Central memory CD4-positive, alpha-beta T cell (primary cell): ENCODE measurements around the gene GTSE1.
"Not testable (repeated sequence)": the region's sequence is repeated elsewhere in the genome, so short reads cannot be mapped to it uniquely, and the experiment has no call there.

Experiments
- DNase-seq: peaks from one replicate; pipeline ENCODE4 v3.0.0; 2022

GTSE1 gene

DNA sequence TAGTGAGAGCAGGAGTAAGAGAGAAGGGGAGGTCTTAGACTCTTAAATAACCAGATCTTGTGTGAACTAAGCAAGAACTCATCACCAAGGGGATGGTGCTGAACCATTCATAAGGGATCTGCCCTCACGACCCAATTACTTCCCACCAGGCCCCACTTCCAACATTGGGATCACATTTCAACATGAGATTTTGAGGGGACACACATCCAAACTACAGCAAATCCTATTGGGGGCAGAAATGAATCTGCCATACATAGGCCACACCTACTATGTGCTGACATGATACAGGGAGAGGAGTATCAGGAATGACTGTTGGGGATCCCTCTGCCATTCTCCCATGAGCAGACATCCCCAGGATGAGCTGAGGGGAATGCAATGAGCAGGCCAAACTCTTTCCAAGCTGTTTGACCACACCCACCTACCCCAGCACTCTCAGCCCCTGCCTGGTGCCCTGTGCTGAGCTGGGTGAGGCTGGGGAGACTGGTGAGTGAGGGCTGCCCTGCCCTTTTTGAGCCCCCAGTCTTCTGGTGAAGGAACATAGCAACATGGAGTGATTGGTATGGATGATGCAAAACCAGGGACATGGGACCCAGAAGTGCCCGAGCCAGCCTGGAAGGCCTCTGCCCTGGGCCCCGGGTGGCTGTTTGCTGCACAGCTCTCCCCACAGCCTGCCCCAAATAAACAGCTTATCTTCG, 1.2 kb upstream of the GTSE1 start:
- no peak for DNase-seq

DNA sequence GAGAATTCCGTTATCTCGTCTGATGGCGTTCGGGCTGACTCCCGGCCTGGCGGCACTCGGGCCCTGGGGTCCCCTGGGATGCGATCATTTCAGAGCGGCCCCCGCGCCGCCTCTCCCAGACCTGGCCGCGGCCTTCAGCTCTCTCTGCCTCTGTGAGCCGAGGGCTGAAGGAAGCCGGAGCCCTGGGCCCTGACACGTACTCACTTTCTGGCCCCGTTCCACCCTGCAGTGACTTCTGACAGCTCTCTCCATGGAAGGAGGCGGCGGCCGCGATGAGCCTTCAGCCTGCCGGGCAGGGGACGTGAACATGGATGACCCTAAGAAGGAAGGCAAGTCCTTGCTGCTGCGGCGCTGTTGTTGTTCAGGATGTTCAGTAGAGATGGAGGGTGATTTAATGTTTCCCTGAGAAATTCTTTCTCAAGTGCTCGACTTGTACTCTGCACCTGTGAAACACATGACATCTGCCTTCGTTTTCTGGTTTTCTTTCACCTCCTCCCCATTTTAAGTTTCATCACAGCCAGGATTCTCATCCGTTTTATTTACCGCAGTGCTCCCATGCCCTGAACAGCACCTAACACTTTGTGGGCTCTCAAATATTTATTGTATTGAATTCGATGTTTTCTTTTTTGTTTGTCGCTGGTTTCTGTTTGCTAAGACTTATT, 612 bp downstream of the GTSE1 start:
- no peak for DNase-seq

- DNase-seq, result no peak
These were observed 2.4 kb downstream of the GTSE1 start for GRCh38 chr22:46299101-46299500.

- DNase-seq, result no peak
These were observed 3.8 kb downstream of the GTSE1 start for GRCh38 chr22:46300491-46300890.

DNA sequence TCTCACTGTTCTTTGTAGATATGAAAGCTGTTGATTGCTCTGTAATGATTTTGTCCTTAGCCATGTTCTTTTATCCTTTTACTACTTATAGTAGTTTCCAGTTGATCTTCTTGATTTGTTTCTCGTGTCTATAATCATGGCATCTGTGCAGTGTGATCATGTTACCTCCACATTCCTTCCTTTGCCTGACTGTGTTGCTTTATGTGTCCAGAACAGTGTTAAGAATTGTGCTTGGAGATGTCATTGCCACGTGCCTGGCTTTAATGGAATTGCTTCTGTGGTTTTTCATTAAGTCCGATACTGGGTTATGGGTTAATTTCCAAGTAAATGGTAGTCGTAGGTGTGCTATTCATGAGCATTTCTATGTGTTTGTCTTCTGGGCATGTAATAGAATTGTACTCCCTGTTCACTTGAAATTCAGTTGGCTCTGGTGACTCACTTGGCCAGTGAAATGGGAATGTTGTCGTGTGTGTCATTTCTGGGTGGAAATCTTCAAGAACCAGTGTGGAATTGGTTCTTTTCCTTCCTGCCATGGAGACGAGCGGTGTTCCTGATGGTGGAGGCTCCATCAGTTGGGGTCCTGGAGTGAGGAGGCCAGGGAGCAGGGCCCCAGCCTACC, 6.8 kb downstream of the GTSE1 start:
- DNase-seq, result no peak

DNA sequence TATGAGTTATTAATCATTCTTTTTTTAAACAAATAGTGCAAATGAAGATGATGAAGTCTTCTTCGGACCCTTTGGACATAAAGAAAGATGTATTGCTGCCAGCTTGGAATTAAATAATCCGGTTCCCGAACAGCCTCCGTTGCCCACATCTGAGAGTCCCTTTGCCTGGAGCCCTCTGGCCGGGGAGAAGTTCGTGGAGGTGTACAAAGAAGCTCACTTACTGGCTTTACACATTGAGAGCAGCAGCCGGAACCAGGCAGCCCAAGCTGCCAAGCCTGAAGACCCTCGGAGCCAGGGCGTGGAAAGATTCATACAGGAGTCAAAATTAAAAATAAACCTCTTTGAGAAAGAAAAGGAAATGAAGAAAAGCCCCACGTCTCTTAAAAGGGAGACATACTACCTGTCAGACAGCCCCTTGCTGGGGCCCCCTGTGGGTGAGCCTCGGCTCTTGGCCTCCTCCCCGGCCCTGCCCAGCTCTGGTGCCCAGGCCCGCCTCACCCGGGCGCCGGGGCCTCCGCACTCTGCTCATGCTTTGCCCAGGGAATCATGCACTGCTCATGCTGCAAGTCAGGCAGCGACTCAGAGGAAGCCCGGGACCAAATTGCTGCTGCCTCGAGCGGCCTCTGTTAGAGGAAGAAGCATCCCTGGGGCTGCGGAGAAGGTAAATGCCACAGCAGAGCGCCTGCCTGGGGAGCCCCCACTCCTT, 11.8 kb downstream of the GTSE1 start:
- DNase-seq, result no peak

- no peak for DNase-seq
These were observed 12.9 kb downstream of the GTSE1 start for GRCh38 chr22:46309526-46310085.

GRCh38 chr22:46312056-46312455, 15.4 kb downstream of the GTSE1 start:
- DNase-seq, result no peak

DNA sequence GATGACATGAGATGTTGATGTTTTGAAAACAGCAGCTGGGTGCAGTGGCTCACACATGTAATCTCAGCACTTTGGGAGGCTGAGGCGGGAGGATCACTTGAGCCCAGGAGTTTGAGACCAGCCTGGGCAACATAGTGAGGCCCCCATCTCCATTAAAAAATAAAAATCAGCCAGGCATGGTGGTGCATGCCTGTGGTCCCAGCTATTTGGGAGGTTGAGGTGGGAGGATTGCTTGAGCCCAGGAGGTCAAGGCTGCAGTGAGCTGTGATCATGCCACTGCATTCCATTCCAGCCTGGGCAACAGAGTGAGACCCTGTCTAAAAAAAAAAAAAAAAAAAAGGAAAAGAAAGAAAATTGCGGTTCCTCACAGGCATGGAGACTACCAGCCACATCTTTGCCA, 16.2 kb downstream of the GTSE1 start:
- not testable (repeated sequence) for DNase-seq

GRCh38 chr22:46315976-46316375, 19.3 kb downstream of the GTSE1 start:
- no peak for DNase-seq

GRCh38 chr22:46317646-46318045, 21.0 kb downstream of the GTSE1 start:
- no peak for DNase-seq

- DNase-seq, result no peak
These were observed 21.9 kb downstream of the GTSE1 start for GRCh38 chr22:46318576-46318975.

GRCh38 chr22:46319319-46319718, 22.6 kb downstream of the GTSE1 start:
- DNase-seq, result no peak

DNA sequence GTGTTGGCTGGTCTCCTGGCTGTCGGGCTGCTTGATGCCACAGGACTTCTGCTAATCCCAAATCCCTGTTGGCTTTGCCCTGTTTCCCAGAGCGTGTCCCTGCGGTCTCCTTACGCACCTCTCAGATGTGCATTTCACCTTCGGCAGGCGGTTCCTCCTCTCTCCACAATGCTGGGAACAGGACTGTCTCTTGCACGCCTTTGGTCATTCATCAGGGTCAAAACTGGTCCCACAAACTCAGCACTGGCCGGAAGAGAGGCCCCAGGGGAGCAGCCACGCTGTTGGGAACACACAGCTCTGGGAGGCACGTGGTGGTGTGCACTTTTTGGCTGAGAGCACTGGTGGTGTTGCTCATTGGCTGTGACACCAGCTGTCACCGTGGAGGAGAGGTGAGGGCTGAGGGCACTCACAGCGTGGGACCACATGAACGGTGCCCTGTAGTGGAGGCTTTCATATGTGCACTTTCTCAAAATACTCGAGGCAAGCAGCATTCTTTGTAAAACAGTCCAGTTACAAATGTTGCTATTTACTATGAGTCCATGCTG, 23.6 kb downstream of the GTSE1 start:
- DNase-seq, result no peak

DNA sequence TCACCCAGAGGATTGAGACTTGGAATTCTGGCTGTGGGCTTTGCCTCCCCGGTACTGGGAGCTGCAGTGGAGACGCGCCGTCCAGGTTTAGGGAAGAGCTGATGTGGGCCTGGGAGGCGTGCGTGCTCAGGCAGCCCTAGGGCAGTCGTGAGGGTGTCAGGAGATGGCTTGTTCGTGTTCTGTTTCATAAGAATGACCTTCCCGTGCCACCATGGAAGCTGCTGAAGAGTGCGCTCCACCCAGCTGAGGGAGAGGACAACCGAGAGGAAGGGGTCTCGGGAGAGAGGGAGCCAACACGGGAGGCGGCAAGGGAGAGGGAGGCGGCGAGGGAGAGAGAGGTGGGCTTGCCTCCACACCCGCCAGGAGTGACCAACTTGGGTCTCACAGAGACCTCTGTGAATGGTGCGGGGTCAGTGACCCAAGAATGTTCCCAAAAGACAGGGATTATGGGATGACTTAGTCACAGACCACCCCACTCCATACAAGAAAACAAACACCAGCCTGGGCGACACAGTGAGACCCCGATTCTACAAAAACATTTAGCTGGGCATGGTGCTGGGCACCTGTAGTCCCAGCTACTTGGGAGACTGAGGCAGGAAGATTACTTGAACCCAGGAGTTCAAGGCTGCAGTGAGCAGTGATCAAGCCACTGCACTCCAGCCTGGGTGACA, 24.2 kb downstream of the GTSE1 start:
- no peak for DNase-seq

GRCh38 chr22:46322711-46323110, 26.0 kb downstream of the GTSE1 start:
- no peak for DNase-seq

DNA sequence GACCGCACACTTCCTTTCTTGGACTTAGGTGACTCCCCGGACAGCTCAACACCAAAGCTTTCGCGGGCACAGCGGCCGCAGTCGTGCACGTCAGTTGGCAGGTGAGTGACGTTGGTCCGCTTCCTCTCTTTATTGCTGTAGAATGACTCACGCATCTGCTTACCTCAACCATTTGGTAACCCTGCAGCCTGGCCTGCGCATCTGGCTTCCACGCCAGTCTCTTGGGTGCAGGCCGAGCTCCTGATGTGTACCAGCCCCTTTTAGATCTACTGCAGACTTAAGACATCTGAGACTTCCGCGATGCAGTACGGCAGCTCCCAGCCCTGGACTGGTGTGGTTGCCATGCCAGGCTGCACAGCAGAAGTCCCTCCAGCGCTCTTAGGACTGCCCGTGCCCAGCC, 26.5 kb downstream of the GTSE1 start:
- no peak for DNase-seq

DNA sequence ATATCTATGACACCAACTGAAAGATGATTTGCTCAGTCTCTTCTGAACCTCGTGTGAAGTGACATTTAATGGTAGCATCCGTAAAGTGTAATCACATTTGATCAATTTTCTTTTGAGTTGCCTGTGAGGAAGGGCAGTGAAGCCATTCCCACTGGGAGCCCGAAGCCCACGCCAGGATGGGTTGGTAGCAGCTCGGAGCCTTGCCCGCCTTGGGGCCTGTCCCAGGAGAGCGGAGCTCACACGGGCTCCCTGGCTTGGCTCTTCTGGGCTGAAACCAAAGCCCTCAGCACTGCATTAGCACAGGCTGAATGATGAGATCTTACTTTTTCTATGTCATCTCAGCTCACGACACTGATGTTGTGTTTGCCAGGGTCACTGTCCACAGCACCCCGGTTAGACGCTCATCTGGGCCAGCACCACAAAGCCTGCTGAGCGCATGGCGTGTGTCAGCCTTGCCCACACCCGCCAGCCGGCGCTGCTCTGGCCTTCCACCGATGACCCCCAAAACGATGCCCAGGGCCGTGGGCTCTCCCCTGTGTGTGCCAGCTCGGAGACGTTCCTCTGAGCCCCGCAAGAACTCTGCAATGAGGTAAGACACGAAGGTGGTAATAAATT, 29.5 kb downstream of the GTSE1 start:
- no peak for DNase-seq

GRCh38 chr22:46327691-46328465, 31.2 kb downstream of the GTSE1 start:
- no peak for DNase-seq

- DNase-seq, result no peak
These were observed 32.1 kb downstream of the GTSE1 start for GRCh38 chr22:46328797-46329196.

GRCh38 chr22:46329616-46330015, 32.9 kb downstream of the GTSE1 start:
- DNase-seq, result no peak
